Hindlimb muscle (tissue), 1 donor: ENCODE data around the gene KRTAP4-6. TPM values are rescaled to one million over a fixed set of nuclear protein-coding genes. Genes with fewer than 3 reads are reported as not detected.
"Not testable (repeated sequence)": the region's sequence is repeated elsewhere in the genome, so short reads cannot be mapped to it uniquely, and the experiment has no call there.

ENCODE experiments used
- DNase-seq: peaks from one replicate; pipeline ENCODE4 v3.0.0-alpha.2; 2013
- polyA plus RNA-seq: library from polyadenylated mRNA; unstranded; fragments of 120-200 nt; gene quantifications from one replicate; pipeline ENCODE4 v1.2.1, GENCODE V29; 2013; ENCODE audit not compliant: insufficient read length

The KRTAP4-6 gene
- polyA plus RNA-seq, 1 donor, result not detected

DNA sequence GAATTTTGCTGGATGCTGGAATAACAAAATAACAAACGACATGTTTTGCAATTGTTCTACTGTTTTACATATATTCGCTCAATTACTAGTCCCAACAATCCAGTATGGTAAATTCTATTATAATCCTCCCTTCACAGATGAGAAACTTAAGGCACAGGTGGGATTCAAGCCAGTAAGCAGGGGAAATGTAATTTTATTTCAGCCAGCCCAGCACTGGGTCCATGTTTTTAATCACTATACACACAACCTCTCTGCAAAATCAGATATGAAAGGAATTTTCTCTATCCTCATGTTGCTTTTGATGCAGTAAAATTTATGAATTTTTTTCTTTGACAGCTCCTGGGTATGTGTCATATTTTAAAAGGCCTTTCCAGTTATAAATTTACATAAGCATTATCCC is 4.9 kb upstream of the KRTAP4-6 start:
- no peak for DNase-seq

DNA sequence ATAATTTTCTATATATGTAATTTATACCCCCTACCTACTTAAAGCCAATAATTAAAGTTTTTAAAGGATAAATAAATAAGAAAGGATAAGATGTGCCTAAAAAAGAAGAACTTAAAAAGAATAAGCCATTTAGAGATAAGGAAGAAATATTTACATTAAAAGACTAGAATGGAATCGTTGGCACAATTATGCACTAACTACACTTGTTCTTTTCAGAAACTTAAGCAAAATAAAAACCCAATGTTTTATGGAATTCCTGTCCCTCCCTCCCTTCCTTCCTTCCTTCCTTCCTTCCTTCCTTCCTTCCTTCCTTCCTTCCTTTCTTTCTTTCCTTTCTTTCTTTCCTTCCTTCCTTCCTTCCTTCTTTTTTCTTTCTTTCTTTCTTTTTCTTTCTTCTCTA is 4.5 kb upstream of the KRTAP4-6 start:
- DNase-seq, result no peak

DNA sequence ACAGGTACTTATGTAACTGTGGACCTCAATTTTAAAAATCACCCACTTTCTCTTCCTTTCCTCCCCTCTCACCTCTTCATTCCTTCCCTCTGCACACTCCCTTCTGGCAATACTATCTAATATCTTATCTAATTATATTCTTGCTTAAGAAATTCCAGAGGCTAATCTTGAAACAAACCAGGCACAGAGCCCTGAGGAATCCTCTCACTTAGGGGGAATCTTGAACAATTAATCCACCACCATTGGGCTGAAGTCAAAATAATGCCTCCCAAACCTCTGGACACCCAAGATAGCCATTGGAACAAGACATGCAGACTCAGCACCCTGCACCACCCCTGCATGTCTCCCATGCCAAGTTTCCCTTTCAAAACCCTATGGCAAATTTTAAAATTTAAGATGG is 1.0 kb upstream of the KRTAP4-6 start:
- no peak for DNase-seq

DNA sequence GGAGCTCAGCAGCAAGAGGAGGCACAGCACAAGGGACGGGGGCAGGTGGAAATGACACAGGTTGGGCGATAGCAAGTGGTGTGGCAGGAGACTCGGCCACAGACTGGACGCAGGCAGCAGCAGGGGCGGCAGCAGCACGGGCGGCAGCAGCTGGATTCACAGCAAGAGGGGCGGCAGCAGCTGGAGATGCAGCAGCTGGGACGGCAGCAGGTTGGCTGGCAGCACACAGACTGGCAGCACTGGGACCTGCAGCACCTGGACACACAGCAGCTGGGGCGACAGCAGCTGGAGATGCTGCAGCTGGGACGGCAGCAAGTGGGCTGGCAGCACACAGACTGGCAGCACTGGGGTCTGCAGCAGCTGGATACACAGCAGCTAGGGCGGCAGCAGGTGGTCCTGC is 479 bp downstream of the KRTAP4-6 start:
- not testable (repeated sequence) for DNase-seq

DNA sequence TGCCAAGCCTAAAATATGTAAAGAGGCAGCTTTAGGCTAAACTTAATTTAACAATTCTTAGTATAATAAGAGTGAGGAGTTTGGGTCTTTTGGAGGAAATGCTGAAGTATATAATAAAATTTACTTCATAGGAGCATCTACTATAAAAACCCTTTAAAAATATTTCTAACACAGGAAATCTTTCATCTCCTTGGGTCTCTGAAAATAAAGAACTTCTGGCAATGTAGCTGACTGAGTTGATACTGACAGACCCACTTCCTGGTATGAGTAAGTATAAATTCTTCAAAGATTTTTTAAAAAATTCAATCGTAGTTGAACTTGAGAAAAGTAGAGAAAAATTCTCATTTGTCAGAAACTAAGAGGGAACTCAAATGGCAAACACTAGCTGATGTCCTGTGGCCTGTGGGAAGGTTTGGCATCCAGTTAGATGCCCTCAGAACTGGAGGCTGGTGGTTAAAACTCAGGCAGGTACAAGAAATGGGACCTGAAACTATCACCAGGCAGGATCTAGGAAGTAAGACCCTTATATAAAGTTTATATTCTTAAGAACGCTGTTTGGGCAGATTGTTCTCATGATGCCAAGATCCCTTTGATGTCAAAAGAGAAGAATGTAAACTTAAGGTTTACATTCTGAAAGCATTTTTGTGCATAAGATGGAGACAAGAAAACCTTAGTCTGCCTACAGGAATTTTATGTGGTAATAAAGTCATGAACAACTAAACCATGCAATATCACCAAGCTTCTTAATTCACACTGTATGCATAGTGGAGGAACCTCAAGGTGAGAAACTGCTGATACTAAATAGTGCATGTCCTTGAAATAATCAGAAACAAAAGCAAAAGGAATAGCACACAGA is 6.2 kb downstream of the KRTAP4-6 start:
- DNase-seq, result no peak

DNA sequence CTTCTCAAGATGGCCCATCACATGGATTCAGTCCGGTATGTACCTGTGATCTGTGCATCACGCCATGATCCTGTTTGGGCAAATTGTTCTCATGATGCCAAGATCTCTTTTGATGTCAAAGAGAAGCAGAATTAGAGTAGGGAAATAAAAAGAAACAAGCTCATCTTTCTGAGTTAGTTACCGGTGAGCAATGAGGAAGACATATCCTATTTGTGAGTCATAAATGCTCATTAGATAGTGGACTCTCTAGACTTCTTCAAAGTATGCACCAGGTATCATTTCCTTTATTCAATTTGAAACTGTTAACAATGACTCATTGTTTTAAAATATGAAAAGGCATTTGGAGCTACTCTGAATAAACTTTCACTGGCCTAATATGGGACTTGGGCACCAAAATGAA is 8.4 kb downstream of the KRTAP4-6 start:
- no peak for DNase-seq

DNA sequence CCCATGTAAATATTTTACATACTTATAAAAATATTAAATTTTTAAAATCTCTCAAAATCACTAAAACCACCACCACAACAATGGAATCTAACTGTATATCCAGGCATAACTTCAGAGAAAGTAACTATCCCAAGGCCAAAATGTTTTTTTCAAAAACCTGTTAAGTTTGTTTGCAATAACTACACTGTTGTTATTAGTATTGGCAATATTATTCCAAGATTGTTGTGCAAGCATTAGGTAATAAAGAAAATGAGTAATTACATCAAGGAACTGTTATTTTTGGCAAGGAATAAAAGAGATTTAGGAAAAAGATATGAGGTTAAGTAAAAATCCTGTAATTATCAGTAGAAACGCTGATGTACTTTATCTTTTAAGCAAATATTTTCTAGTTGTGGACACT is 13.0 kb downstream of the KRTAP4-6 start:
- DNase-seq, result no peak

DNA sequence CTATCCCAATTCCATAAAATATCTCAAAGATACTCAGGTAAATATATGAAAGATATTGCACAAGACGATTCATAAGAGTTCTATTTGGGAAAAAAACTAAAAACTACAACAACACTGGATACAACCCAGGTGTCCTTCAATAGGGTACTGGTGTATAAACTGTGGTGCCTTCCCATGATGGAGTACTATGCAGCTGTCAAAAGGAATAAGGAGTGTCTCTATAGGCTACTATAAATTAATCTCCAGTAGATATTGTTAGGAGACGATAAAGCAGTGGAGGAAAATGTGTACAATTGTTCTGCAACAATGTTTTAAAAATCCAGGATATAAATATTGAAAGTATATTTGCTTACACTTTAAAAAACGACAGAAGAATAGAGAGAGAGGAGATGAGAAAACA is 13.9 kb downstream of the KRTAP4-6 start:
- no peak for DNase-seq

DNA sequence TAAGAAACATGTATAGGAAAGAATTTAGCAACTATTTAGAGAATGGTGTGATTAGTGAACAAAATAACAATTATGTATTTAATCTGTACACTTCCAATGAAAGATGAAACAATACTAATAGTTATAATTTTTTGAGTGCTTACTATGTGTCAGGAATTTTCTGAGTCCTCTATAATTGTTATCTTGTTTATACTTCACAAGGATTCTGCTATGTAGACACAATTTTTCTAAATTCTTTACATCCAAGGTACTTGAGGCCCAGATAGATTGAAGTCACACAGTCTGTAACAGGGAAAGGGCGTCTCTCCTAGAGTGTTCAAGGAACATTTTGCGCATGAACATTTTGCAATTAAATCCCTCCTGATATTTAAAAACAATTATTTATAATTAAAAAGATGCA is 15.3 kb downstream of the KRTAP4-6 start:
- DNase-seq, result no peak

DNA sequence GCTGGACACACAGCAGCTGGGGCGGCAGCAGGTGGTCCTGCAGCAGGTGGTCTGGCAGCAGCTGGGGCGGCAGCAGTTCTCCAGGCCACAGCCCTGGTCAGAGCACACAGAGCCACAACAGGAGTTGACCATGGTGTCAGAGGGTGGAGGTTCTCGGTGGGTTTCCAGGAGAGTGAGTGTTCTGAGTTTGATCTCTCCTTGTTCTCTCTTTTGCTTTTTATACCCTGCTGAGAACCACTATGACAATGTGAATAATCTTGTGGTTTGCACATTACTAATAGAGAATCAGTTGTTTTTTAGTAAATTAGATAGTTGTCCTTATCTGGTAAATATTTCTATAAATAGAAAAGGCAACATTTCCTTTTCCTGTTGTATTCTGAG is 16.4 kb downstream of the KRTAP4-6 start, which contains the start of gene KRTAP4-12:
TSS of gene KRTAP4-12 (minus strand) at position 192 of the 381 bp plus-strand sequence. CDS start at position 132, 60 bp downstream.
- DNase-seq, result not testable (repeated sequence)

DNA sequence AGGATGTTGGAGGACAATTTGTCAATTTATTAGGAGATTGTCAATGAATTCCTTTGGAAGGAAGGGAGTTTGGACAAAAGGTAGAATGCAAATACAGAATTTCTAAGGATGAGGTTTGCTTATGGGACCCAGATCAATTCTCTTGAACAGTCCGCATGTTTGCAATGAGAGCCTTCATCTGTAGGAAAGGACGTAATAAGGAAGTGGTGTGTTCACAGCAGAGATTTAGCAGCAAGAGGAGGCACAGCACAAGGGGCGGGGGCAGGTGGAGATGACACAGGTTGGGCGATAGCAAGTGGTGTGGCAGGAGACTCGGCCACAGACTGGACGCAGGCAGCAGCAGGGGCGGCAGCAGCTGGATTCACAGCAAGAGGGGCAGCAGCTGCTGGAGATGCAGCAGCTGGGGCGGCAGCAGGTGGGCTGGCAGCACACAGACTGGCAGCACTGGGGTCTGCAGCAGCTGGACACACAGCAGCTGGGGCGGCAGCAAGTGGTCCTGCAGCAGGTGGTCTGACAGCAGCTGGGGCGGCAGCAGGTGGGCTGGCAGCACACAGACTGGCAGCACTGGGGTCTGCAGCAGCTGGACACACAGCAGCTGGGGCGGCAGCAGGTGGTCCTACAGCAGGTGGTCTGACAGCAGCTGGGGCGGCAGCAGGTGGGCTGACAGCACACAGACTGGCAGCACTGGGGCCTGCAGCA is 16.9 kb downstream of the KRTAP4-6 start:
- not testable (repeated sequence) for DNase-seq

DNA sequence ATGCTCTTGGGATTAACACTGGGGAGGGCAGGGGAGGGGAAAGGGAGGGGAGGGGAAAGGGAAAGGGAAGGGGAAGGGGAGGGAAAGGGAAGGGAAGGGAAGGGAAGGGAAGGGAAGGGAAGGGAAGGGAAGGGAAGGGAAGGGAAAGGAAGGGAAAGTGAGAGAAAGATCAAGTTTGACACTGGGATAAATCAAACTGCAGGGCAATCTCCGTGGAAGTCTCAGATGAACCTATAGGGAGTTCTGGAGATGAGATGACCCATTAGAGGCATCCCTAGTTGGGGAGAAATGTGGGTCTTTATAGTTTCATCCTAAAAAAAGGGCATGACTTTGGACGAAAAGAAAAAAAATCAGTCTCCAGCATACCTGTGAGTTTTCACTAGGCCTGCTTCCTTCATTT is 18.6 kb downstream of the KRTAP4-6 start:
- no peak for DNase-seq

DNA sequence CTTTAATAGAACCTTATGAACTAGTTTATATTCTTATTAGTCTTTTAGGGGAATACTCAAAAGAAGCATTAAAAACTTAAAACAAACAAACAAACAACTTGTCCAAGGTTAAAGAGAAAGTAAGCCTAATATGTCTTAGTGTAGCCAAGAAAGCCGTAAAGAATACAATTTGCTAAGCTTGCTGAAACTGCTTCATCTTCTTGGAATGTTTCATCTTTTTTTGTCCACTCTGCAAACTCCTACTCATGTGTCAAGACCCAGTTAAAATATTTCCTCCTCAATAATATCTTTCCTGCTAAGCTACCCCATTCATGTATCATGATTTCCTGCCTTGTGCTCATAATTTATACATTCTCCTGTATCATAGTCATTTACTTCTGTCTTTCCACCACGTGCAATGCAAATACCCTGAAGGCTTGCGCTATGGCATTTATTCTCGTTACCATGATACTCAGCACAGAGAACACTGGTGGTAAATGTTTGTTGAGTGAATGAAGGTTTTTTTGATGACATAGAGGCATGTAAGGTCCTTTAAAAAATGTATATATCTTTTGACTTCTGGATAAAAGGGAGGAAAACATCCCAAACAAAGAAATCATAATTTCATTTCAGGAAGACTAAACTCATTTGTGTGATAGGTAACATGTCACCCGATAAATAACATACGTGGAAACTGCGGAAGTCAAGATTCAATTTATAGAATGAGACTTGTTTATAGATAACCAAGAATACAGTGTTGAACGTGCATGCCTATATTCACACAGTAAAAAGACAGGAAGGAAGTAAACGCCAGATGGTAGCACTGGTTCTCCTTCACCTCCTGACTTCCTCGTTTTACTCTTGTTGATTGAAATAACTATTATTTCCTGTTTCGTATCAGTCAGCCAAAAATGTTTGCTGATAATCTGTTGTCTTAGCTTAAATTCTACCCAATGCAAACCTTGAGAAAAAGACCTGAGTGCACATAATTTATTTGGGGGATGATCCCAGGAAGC is 20.4 kb downstream of the KRTAP4-6 start:
- not testable (repeated sequence) for DNase-seq

DNA sequence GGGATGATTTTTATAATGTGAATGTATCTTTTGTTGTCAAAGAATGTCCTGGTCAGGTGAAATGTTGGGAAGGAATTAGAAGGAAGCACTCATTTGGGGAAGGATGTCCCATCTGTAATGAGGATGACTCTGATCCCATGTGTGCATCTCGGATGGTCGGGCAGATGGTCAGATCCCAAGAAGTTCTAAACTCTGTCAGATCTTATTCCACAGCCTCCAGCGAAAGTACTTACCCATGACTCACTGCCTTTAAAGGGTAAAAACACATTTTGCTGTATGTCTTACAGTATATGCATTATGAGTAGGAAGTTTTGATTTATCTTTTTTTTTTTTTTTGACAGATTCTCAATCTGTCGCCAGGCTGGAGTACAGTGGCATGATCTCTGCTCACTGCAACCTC is 21.6 kb downstream of the KRTAP4-6 start:
- no peak for DNase-seq

DNA sequence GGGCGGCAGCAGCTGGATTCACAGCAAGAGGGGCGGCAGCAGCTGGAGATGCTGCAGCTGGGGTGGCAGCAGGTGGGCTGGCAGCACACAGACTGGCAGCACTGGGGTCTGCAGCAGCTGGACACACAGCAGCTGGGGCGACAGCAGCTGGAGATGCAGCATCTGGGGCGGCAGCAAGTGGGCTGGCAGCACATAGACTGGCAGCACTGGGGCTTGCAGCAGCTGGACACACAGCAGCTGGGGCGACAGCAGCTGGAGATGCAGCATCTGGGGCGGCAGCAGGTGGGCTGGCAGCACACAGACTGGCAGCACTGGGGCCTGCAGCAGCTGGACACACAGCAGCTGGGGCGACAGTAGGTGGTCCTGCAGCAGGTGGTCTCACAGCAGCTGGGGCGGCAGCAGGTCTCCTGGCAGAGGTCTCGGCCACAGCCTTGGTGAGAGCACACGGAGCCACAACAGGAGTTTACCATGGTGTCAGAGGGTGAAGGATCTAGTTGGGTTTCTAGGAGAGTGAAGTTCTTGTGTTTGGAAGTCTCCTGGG is 22.4 kb downstream of the KRTAP4-6 start, which contains the start of gene KRTAP4-11:
TSS of gene KRTAP4-11 (minus strand) at position 528 of the 541 bp plus-strand sequence. CDS start at position 470, 58 bp downstream.
- not testable (repeated sequence) for DNase-seq

DNA sequence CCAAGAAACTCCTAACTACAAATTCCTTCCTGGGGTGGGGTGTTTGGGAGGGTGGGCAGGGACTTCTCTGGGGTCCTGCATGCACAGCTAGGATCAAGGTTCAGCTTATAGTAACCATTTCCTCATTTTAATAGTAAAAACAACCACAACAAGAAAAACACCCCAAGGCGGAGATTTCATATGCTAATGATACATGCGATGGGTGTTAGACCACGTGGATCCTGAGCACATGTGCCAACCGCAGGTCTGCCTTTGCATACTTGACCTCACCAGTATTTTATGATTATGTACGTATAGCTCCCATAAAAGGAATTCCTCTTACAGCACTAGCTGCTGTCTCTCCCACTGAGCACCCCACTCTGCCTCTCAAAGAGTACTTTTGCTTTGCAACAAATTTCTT is 24.0 kb downstream of the KRTAP4-6 start:
- peak; percentile 1 for DNase-seq

DNA sequence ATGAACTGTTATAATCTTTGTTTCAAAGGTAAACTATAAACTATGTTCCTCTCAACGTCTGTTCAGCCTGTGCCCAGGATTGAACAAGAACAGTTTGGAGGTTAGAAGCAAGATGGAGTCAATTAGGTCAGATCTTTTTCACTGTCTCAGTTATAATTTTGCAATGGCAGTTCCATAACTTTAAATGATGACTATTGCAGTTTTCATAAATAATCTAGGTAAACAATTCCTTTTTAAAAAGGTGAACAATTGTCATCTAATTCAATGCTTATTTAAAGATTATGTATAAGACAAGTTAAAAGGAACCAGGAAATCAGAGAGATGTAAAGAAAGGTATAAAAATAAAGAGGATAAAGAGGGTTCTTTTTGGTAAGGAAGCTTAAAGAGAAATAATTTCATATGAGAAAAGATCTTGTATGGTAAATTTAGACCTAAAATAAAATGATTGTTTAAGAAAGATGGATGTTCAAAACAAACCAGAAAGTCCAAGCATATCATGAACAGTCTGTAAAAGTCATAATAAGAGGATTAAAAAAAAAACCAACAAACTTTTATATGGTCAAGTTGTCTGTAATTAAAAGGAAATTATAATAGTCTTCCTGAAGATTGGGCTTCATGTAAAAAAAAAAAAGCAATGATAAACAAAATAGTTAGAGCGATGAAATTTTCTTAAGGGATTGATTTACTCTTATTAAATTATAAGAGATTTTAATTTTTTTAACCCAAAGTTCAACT is 29.0 kb downstream of the KRTAP4-6 start:
- no peak for DNase-seq

DNA sequence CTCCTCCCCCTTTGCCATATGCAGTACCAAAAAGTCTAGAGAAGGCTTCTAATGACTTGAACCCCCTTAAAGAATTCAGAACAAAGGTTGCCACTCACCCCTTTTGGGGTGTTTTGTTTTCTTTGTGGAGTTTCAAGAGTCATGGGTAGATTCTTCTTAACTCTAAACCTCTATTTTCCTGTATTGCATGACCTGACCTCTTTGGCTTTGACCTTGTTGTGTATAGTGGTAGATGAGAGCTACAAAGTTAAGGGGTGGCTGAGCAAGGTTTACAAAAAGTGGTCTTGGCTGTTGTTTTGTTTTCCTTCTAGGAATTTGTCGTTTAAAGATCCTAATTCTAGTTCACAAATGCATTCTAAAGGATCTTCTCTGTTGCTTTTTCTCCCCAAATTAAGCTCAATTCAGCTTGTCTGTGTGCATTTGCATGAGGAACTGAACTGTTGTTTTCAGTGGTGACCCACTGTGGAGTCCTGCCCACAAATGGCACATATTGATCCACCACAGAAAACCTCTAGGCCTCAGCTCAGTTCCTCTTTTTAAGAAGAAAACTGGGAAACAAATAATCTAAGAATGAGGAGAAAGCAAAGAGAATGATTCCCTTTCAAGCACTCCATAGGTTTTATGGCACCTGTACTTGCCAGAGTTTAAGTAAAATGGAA is 31.5 kb downstream of the KRTAP4-6 start:
- DNase-seq, result not testable (repeated sequence)

DNA sequence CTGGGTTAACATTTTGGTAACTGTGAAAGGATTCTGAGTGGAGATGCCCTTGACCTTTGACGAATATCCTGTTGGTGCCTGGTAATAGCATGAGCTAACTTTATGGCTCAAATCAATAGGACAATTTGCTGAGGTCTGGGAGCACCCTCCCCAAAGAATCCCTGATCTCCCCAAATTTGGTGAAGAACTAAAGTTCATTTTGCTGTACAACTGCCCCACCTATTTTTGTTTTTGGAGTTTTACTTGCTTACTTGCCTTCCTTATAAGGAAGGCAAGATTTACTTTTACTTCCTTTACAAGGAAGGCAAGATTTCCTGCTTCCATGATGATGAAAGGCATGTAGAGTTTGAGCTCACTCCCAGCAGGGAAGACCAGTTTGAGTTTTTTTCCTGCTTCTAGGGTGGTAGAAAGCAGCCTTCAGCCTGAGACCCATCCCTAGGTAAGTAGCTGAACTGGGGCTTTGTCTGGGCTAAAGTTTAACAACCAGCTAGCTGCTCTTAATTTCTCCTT is 32.3 kb downstream of the KRTAP4-6 start:
- DNase-seq, result no peak

DNA sequence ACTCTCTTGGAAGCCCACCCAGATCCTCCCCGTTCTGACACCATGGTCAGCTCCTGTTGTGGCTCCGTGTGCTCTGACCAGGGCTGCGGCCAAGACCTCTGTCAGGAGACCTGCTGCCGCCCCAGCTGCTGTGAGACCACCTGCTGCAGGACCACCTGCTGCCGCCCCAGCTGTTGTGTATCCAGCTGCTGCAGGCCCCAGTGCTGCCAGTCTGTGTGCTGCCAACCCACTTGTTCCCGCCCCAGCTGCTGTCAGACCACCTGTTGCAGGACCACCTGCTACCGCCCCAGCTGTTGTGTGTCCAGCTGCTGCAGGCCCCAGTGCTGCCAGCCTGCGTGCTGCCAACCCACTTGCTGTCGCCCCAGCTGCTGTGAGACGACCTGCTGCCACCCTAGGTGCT is 35.0 kb downstream of the KRTAP4-6 start, which contains the start of gene KRTAP4-9:
TSS of gene KRTAP4-9 (plus strand) at position 43 of the 400 bp plus-strand sequence. CDS start at position 43, 0 bp downstream.
- DNase-seq, result not testable (repeated sequence)
